ENCODE data around the gene OGA.

The OGA gene

DNA sequence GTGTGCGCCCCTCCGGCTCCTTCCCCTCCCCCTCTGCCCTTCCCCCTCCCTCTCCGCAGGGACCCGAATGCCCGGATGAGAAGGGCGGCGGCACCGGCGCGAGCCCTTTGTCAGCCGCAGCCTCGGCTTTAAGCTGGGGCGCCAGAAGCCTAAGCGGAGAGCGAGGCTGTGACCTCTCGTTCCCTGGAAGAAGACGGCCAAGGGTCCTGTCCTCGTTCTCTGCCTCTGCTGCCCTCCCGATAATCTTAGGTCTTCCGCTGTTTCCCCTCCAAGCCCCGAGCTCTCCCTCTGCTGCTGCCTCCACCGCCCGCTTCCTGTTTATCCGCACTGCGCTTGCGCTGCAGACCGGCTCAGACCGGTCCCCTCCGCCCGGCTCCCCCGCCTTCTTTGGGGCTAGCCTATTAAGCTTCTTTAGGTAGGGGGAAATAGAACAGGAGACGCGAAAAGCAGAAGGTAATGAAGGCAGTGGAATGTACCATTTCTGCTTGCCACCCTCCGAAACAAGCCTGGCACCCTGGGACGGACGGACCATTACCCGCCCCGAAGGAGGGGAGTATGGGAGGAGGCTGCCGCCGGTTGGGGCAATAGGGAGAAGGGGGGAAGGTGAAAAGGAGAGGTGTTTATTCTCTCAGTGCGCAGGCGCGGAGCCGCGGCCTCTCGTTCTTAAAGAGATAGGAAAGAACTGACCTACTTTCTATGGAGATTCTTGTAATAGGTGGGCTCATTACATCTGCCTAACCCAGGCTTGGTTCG is at the start of gene OGA:
TSS of gene OGA (minus strand) at position 326 of the 753 bp plus-strand sequence. CDS start 422 bp downstream, outside the sequence.
- DNase-seq (ENCODE audit: low read depth in 2 of 2), result peak; percentile 92 to 98

DNA sequence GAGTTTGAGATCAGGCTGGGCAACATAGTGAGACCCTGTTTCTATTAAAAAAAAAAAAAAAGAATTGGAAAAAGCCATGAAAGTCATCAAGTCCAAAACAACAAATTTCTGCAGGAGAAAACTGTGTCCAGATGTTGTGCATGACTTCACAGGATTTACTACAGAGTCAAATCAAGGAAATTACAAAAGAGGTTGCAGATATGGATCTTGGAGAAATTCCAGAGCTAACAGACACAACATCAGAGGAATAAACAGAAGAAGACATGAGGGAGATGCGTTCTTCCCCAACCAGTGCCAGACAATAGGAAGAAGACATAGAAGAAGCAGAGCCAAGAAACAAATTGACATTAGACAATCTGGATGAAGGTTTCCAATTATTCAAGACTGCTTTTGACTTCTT is 49.7 kb upstream of the OGA start:
- no peak for DNase-seq (ENCODE audit: low read depth in 2 of 2)

DNA sequence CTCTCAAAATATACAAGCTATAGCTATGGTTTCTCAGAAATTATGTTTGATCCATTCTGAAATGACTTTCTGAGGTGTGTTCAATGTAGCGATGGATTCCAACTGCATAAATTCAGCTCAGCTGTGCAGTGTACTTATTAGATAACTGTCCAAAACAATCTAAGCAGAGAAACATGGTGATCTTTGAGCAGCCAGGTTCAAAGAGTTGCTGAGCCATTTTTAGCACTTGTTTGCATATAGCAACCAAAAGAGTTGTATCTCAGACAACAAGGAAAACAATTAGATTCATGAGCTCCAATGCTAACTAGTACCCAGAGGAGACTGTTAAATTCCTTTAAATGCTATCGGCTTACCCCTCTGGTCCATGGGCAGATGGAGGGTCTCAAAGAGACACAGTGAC is 41.3 kb upstream of the OGA start:
- no peak for DNase-seq (ENCODE audit: low read depth in 2 of 2)

GRCh38 chr10:101858723-101859500 is 40.7 kb upstream of the OGA start:
- DNase-seq (ENCODE audit: low read depth in 2 of 2), result no peak

- no peak for DNase-seq (ENCODE audit: low read depth in 2 of 2)
Measured at GRCh38 chr10:101857802-101858476, 39.7 kb upstream of the OGA start.

- no peak for DNase-seq (ENCODE audit: low read depth in 2 of 2)
Measured at GRCh38 chr10:101856626-101857025, 38.4 kb upstream of the OGA start.

- DNase-seq (ENCODE audit: low read depth in 2 of 2), result no peak
Measured at GRCh38 chr10:101851411-101852116, 33.3 kb upstream of the OGA start.

DNA sequence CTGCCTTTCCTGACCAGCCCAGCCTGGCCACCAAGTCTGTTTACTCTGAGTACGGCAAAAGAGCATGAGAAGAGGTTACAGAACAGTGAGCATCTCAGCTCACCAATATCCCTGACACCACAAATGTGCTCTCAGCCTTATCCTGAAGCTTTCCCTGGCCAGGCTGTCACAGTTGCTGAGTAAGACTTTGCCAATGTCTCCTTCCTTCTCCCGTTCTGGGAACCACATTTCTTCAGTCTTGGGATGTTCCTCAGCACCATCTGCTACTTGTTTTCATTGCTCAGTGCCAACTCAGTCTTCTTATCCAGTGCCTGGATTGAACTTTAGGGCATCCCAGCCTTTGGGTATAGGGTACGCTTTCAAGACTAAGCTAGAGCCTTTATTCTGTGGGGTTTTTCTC is 32.5 kb upstream of the OGA start:
- no peak for DNase-seq (ENCODE audit: low read depth in 2 of 2)

DNA sequence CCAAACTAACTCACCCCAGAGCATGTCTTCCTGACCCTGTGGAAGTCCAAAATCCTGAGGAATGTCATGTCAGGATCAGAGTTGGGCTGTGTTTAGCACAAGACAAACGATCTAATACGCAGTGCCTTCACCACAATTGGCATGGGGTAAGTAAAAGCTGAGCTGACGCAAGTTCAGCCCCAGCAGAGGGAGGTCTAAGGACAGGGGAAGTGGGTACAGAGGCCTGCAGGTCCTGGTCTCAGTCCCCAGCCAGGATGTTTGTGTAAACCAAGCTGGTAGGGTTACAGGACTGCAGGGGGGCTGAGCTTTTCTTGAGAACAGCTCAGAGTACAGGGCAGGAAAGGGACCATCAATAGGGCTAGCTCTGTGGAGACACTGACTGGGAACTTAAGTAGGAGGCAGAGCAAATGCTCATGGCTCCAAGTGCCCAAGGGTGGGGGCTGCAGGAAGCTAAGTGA is 30.7 kb upstream of the OGA start:
- DNase-seq (ENCODE audit: low read depth in 2 of 2), result no peak

- DNase-seq (ENCODE audit: low read depth in 2 of 2), result no peak
Measured at GRCh38 chr10:101848408-101848807, 30.2 kb upstream of the OGA start.

GRCh38 chr10:101845893-101846292 is 27.6 kb upstream of the OGA start:
- DNase-seq (ENCODE audit: low read depth in 2 of 2), result no peak

- peak in 1 of 2 donors; percentile 58 for DNase-seq (ENCODE audit: low read depth in 2 of 2)
Measured at GRCh38 chr10:101843032-101844021, 25.1 kb upstream of the OGA start, which contains the start of gene KCNIP2. Gene KCNIP2, minus strand, starts transcription at chr10:101843800. Its CDS starts 232 bp downstream, at chr10:101843568.

DNA sequence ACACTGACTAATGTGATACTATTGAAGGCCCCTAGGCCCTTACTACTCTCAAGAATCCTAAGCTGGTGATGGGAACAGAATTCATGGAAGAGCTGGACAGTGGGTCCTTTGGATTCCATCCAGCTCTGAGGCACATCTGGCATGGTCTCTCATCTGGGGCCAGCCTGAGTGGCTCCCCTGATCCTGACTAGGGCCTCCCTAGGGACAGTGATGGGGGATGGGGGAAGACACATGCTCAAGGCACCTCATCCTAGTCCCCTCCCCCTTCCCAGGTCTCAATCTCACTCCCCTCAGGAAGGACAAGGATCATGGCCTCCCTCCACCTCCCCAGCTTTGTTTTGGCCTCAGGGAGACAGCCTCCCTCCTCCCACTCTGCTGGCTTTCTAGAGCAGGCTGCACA is 23.6 kb upstream of the OGA start:
- DNase-seq (ENCODE audit: low read depth in 2 of 2), result no peak

DNA sequence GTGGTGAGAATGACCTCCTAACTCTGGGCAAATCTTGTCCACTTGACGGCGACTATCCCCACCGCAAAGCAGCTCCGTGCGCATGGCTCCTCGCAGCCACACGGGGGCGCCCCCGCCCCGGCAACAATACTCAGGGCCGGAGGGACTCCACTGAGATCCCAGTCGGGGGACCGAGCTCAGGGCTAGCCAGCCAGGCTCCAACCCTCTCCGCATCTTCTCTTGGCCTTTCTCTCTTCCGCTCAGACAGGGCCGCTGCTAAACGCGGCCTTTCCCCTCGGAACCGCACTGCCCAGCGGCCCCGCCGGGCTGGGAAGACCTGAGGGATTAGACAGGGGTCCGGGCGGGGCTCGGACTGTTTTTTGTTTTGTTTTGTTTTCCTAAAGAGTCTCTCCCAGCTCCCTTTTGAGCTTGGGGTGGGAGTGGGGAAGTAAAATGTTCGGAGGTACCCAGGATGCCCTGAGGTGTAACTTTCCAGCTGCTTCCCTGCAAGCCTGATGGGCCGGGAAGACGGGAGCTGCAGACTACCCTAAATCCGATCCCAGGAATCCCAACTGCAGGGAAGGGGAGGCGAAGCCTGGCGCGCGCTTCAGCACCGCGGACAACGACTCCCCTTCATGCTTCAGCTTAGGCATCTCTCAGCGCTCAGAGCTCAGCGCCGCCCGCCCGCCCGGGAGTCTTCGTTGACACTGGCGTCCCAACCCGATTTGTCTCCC is 22.7 kb upstream of the OGA start:
- peak in 1 of 2 donors; percentile 54 for DNase-seq (ENCODE audit: low read depth in 2 of 2)

DNA sequence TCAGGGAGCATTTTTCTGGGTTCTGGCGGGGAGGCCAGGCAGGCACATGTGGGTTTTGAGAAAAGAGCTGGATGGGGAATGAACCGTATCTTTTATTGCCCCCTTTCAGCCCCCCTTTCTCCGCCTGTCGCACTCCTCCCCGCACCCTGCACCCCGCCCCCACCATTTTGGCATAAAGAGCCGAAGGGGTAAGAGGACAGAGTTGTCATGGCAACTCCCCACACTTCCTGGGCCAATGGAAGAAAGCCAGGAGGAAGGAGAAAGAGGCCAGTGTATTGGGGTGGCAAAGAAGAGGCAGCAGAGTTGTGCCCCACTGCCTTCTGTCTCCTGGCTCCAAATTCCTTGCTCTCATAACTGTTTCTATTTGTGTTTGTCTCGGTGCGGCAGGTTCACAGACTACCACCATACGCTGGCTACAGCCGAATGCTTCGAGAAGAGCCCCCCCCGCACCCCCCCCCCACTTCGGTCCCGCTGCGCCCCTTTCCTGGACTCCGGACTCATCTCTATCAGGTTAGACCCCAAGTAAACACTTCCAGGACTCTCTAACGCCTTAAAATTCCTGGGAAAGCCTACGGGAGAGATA is 21.9 kb upstream of the OGA start:
- DNase-seq (ENCODE audit: low read depth in 2 of 2), result no peak

DNA sequence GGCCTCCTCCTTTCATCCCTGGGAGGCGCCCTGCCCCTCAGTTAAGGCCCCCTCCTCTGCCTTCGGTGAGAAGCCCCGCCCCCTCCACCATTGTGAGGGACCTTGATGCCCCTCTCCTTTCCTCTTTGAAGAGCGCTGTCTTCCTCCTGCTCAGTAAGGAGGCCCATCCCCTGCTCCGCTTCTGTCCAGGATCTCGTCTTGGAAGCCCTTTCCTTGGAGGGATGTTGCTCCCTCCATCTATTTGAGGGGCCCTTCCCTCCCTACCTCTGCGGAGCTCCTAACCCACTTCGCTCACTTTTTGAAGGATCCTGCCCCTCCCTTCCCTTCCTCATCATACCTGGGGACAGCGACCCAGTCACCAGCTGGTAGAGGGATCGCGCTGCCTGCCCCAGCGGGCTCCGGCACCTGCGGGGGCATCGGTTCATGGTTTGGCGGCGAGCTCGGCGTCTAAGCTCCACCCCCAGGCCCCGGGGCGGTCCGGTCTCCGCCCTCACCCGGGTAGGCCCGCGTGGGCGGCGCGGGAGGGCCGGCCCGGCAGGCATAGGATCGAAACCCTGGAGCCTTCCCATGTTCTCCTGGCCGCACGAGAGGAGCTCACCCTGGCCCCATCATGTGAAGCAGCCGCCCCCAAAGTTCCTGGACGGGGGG is 21.3 kb upstream of the OGA start:
- DNase-seq (ENCODE audit: low read depth in 2 of 2), result no peak

GRCh38 chr10:101839002-101839401 is 20.8 kb upstream of the OGA start:
- DNase-seq (ENCODE audit: low read depth in 2 of 2), result no peak

GRCh38 chr10:101838416-101838970 is 20.2 kb upstream of the OGA start:
- DNase-seq (ENCODE audit: low read depth in 2 of 2), result no peak

GRCh38 chr10:101837748-101838147 is 19.5 kb upstream of the OGA start:
- DNase-seq (ENCODE audit: low read depth in 2 of 2), result no peak
